Stimulated activated CD4-positive, alpha-beta T cell treated with anti-CD3 and anti-CD28 coated beads, Interleukin-4, amount 100 ng/mL, for 1 hour (primary cell): ENCODE data around the gene LHX3.
A peak's percentile ranks its signal among the peaks of the same experiment; 100 is the strongest.

Source experiments
- DNase-seq: peaks from one replicate; pipeline ENCODE4 v3.0.0-alpha.2; 2020

LHX3 gene

DNA sequence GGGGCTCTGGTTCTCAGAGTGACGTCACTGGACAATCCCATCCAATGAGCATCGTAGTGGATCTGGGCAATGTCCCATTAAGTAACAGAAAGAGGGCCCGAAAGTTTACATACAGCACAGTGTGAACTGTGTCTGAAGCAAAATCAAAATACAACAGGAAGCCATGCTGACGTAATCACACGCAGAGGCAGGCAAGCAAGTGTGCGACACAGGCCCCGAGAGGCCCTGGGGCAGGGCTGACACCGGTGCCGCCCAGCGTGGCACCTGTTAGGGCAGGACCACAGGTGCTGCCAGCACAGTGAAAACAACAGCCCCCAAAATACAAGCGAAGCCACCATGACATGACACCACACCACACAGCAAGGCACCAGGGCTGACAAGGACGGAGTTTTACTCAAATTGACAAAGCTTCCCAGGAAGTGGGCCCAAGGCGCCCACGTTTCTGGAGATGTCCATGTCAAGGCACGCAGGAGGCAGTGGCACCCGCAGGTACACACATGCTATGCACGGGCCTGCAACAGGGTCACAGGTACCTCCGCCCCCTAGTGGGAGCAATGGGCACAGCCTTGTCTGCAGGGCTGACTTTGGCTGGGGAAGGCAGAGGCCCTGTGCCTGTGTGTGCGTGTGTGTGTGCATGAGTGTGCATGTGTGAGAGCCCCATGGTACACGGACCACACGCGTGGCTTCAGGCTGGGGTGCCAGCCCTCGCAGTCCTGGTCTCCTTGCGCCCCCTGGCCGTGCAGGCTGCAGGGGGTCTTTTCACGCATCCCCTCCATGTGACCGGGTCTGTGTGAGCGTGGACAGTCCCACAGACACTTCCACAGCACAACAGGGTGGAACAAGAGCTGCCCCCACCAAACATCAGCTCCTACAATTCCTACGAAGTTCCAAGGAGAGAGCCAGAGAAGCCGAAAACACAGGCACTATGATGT lies 21.1 kb upstream of the LHX3 start:
- peak; percentile 69 for DNase-seq

DNA sequence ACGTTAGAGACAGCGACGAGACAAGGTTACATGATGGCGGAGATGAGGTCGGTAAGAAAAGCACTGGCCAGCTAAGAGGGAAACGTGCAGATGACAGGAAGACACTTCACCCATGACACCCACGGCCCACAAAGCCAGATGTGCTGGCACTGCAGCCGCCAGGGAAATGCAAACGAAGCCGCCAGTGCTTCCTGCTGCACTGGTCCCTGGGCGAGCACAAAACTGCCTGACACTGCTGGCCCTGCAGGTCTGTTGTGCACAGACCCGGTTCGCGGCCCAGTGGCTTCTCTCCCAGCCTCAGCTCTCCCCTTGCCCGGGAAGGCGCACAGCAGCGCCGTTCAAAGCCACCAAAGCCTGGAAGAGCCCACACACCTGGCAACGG lies 20.4 kb upstream of the LHX3 start:
- no peak for DNase-seq

DNA sequence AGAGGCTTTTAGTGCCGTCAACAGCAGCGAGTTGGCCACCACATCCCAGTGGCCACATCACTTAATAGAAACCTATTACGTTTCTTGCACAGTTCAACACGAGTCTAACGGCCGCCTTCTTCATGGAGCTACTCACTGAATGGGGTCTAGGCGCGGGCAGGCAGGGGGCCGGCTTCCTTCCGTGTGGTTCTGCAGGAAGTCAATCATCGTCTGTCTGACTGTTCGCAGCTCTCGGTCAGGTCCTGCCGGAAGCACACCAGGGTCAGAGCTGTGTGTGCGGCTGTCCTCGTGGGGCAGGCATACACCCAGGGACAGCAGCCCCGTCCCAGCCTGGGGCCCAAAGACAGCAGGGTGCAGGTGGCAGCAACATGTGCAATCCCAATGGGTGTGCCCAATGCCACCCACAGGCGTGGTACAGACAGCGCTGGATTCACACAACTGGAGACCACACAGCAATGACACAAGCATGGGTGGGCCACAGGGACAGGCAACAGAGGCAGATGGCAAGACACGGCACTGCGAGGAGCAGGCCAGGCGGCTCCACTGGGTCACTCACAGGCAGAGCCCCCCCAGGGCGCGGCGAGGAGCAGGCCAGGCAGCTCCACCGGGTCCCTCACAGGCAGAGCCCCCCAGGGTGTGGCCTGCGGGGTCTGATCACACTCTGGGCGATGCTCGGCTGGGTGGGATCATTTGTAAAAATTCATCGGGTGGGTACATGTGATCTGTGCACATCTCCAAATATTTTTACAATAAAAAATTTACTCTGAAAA lies 19.1 kb upstream of the LHX3 start:
- DNase-seq = no peak

DNA sequence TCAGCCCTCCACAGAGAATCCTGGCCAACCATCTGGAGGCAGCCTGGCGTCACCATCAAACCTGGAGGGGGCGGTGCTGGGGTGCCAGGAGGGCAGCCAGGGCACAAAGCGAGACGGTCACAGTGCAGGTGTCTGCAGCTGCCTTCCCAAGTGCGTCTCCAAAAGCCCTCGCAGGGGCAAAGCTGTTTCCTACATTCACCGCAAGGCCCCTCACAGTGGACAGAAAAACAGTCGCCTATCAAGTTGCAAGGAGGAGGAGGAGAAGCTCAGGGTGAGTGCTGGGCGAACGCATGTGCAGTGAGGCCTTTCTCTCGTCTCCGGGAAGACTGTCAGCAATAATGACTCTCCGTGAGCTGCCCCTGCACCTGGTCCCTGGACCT lies 18.0 kb upstream of the LHX3 start:
- no peak for DNase-seq

DNA sequence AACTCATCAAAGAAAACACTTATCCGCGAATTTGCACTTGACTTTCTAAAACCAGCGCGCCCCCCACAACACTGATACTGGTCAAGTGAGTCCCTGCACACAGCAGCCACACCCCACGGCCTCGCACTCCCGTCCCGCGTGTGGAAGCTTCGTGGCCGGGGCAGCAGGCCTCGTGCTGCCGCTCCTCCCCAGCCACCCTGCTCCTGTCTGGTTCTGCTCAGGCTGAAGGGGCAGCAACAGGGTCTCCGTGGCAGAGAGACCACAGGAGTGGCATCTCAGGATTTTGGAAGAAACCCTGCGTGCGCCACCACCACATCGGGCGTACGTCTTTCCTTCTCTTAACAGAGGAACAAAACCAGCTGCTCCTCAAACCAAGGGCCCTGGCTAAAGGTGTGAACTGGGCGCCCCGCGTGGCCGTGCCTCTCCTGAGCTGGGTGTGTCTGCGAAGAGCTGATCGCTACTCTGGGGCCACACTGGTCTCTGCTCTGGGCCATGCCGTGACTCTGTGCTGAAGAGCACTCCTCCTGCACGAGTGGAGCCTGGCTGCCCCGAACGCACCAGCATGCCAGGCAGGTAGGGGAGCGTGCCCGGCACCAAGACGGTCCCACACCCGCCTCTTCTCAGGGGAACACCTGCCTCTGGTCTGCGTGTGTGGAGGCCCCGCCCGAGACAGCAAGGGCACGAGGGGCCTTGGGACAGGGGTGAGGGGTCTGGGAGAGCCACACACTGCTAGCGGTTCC lies 17.4 kb upstream of the LHX3 start:
- DNase-seq = no peak

DNA sequence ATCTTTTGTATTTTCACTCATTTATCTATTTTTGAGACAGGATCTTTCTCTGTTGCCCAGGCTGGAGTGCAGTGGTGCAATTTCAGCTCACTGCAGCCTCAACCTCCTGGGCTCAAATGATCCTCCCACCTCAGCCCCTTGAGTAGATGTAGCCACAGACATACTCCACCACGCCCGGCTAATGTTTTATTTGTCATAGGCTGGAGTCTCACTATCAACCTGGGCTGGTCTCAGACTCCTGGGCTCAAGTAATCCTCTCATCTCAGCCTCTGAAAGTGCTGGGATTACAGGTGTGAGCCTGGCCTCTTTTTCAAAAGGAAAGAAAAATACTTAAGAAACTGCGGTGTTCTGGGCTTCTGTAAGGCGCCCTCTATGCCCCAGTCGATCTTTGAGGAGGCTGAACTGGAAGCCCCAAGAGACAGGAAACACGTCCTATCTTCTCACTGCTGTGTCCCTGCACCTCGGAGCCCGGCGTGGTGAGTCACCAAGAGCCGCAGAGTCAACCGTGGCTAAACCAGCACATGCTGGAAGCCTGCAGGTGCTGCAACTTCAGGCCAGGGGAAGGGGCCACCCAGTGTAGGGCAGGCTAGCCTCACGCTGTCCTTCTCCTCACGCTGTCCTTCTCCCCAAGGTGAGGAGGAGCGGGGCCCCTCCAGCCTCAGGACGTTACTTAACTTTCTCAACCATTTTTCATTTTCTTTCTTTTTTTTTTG lies 15.2 kb upstream of the LHX3 start:
- no peak for DNase-seq

DNA sequence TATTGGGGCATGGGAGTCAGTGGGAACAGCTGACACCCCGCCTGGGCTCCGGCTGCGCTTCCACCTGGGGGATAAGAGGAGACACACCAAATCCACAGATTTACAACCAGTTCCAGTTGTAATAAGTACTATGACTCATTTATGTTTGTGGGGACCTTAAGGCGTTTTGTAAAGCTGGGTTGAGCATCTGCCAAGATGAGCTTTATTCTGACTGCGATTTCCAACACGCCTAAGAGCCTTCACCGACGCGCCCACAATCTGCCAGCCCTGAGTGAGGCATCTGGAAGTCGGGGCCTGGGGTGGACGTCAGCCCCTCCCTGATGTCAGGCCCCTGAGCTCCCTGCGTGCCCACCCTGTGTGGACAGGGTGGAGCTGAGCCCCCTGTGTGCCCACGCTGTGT lies 14.3 kb upstream of the LHX3 start:
- no peak for DNase-seq

DNA sequence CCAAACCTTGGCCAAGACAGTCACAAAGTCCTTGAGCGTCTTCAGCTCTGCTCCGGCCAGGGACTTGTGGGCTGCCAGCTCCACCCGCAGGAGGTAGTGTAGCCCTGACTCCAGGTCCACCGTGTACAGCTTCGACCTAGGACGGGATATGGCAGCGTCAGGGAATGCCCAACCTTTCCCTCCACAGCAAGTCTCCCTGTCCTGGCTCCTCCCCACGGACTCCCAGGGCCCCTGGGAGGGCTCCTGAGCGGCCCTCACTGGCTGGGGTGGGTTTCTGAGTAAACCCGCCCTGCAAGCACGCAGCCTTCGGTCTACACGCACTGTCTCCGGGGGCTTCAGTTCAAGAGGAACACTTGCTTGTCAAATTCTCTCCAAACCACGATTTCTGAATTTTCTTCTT lies 13.7 kb upstream of the LHX3 start:
- DNase-seq = no peak

DNA sequence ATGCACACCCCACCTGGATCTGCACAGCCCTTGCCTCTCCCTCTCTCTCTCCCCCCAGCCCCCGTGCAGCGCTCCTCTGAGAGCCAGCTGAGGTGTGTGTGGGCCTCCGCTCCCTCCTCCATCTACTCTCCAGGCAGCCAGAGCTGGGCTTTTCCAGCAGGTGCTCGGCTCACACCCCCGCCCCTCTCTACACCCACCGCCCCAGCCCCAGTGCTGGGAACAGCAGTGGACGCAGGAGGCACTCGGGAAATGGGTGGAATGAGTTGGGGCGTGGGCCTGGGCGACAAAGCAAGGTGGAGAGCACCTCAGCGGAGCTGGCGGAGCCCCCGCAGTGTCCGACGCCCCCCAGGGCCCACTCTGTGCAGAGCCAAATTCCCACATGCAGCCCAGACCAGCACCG lies 13.3 kb upstream of the LHX3 start:
- DNase-seq = no peak

DNA sequence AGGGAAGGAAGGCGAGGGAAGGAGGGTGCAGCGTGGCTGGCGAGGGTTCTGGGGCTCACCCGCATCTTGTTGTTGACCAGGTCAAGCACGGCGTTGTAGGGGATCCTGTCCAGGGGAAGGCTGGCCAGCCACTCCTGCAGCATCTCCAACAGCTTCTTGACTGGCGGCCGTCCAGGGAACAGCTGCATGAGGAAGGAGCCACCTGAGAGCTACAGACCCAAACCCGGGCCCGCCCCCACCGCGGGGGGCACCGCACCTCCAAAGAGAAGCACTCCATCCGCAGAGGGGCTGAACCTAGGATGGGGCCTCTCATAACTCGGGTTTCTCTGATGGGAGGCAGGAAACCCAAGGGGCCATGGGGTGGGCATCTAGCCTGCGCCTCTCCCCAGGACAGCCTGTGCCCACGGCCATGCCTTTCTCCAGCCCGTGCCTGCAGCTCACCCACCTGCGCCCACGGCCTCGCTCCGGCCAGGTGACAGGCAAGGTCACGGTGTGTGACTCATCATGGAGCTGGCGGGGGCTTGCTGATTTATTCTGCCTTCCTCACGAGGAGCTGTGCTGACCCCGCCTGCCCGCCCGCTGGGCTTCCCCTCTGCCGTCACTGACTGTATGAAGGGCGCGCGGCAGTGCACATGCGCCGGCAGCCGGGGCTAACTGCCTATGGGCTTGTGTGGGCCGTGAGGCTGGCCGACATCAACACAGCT lies 11.8 kb upstream of the LHX3 start:
- DNase-seq = no peak

DNA sequence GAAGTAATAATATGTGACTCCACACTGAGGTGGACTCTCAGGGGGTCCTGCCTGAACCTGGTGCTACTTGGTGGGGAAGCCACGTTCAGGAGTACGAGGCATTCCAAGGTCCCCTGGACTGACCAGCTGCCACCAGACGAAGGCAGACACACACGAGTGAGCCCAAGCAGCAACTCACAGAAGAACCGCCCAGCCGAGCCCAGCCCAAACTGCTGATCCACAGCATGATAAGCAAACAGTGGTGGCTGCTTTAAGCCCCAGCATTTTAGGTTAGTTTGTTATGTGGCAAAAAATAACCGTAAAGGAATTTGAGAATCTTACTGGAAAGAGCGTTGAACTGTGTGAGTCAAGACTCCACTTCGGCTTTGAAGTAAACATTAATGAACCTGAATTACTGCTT lies 8.8 kb upstream of the LHX3 start:
- no peak for DNase-seq

DNA sequence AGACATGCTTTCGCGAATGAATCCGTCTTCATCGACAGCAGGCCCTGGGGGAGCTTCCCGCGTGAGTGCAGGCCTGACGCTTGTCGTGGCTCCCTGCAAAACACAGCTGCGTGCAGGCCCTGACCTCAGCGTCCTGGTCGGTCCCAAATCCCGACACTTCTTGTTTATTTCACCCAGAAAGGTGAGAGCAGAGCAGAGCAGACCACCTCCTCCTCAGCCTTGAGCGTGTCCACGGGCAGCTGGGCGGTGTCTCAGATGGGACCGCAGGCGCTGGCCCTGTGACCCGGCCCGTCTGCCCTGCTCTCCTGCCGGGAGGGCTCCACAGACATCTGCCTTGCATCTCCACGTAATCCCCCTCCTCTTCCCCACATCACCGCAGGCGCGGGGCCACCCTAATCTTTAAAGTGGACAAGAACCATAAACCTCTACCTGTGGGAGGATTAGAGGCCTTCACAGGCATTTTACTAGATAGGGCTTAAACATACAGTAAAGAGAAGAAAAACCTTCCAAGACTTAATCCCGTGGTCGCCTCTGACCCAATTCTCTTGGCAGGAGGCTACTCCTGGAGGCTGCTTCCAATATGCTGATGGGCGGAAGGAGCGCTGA lies 7.5 kb upstream of the LHX3 start:
- DNase-seq = no peak

DNA sequence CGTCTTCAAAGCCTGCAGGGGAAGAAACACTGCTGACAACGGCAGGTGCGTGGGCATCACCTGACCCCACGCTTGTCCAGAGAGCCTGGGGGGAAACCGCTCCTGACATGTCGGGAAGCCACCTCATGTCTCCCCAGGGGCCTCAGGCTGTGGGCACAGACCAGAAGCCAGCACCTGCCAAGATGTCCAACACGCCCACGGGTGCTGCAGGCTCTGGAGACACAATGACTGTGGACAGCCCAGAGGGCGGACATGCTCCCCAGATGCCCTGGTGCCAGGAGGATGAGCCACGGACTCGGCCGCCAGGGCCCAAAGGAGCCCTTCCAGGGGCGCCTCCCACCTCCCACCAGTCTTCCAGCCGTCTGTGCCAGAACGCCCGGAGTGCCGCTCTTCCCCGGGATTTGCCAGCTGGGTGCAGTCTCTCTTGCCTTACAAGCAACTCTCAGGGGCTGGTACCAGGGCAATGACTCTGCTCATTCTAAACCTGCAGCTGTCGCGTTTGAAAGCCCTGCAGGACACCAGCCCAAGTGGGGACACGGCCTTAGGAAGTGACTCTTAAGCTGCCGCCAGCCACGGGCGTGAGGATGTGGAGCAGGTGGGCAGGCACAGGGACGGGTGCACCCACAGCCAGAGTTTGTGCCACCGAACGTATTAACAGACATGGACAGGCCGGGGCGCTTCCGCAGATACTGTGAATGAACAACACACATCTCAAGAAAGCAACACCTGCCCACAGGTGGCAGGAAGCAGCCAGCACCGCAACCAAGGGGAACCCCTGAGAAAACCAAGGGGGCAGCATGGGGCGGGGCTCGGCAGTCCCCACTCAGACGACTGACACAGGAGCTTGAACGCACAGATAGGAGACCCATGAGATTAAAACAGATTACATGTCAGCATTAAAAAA lies 6.8 kb upstream of the LHX3 start:
- DNase-seq = no peak

DNA sequence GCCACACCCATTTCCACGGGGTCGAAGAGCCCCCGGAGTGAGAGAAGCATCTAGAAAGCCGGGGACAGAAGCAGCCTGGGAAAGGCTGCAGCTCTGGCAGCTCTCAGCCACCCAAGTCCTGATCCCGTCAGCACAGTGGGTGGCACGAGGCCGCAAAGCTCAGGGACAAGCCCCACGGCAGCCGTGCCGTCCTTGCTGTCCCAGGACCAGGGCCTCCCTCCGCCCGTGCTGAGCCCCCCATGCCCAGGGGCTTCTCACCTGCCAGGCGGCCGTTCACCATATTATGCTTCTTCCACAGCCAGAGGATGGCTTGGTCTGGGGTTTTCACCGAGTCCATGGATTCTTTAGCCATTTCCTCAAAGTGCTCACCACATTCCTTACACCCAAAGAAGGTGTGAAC lies 6.1 kb upstream of the LHX3 start:
- no peak for DNase-seq

DNA sequence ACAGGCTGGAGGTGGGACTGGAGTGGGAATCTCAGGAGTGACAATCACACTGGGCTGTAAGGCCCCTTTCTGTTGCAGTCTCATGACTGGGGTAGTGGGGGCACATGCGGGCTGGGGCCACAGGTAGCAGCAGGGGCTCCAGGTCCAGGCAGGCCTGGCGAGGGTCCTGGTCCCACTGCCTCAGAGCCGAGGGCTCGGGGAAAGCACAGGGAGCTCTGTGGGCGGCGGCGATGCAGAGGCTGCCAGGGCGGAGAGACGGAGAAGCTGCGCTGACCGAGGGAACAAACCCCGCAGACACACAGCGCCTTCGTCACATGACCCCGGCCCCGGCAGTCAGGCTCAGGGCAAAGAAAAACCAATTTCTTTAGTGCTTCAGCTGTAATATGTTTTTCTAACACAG lies 5.3 kb upstream of the LHX3 start:
- DNase-seq = no peak

DNA sequence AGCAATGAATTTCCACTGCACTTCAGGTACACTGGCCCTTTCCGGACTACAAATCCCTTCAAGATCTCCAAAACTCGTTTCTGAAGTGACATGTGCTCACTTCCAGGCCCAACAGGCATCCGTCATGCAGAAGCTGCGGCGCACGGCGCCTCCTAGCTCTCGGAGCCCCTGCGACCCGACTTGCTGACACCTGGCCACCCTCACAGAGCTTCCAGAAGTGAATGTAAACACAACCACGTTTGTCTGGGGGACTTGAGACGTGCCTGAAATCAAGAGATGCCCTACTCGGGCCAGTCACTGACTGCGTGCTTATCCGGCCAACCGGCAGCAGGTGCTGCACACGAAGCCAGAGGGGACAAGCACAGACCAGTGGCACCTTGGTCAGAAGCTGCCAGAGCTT lies 4.9 kb upstream of the LHX3 start:
- DNase-seq = no peak

DNA sequence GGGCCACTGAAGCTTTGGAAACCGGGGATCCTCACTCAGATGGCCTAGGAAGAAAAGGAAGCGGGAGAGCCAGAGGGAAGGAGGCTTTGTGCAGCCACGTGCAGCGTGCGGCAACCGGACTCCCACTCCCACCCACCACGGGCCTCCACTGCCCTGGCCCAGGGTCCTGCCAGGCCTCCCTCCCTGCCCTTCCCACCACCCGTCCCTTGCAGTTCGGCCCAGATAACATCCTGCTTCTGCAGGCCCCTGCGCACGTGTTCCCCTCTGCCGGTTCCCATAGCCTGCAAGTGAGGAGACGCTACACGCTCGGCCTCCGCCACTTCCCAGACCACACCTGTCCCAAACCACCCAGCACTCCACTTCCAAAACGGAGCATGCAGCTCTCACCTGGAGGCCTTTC lies 4.3 kb upstream of the LHX3 start:
- DNase-seq = no peak

DNA sequence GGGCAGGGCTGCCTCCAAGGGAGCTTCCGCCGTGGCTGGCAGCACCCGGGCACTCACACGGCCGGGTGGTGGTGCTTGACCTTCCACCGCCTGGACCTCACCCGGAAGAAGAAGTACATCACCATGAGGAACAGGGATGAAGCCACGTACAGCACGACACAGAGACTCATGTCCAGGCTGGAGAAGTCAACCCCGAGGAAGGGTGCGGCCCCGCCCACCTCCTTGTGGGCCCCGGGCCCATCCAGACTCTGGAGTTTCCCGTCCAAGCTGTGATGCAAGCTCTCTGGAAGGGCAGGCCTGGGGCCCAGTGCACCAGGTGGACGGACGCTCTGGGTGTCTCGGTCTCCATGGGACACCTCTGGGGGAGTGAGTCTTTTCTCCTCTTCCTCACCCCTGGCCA lies 3.7 kb upstream of the LHX3 start:
- no peak for DNase-seq

DNA sequence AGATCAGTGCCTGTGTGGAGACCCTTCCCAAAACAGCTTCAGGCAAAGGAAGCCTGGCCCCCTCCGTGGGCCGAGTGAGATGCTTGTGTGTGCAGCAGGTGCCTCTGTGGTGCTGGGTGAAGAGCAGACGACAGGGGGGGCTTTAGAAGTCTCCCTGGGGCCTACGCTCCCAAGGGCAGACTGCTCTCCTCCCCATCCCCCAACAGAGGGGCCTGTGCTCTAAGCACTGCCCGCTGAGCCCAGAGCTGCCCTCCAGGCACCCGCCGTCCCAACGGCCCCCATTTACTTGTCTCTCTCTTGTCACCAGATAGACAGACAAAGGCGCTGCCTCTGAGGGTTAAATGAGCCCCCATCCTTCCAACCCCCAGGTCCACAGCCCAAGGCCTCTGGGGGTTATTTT lies 2.7 kb upstream of the LHX3 start:
- DNase-seq = no peak

DNA sequence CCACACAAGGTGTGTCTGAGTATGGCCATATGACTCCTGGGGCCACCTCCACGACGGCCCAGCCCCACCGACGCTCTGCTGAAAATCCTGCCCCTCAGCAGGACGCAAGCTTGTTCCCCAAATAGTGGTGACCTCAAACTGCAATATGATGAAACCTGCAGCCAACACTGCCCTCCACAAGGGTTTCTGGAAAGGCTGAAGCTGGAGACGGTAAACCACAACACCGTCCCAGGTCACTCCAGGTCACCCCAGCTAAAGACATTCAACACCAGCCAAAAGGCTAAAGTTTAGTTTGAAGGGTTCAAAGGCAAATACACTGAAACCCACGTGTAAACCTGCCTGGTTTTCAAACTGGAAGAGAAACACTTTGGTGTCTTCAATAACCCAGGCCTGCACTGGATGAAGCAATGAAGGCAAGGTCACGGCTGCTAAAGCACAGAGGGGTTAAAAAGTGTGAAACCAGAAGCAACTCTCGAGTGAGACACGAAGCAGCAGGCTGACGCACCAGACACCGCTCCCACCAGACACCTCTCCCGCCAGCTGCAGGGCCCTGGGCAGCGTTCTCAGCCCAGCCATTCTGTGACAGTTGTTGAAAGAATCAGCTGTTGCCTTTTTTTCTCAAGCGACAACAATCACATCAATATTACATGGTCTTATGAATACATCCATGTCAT lies 1.8 kb upstream of the LHX3 start:
- no peak for DNase-seq

DNA sequence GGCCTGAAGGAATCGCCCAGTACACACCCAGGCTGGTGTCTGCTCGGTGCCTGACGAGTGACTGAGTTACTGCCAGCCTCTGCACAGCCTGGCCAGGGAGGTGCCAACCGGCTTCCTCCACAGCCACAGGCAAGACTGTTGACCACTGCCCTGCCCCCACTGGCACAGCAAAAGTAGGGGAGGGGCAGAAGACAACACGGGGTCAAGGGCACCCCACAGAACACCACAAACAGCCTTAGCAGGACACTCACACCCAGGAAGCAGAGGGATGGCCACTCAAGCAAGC lies 722 bp upstream of the LHX3 start:
- DNase-seq = no peak
